Activated CD4-positive, alpha-beta T cell treated with anti-CD3 and anti-CD28 coated beads, Interleukin-10, Interleukin-2, amounts not matched to agents 100 ng/mL and 50 ng/mL, durations not matched to agents 16 hours and 8 hours (primary cell): ENCODE data around the gene MNT.

ENCODE experiments used
- DNase-seq: peaks from one replicate; pipeline ENCODE4 v3.0.0-alpha.2; 2020

Gene MNT

DNA sequence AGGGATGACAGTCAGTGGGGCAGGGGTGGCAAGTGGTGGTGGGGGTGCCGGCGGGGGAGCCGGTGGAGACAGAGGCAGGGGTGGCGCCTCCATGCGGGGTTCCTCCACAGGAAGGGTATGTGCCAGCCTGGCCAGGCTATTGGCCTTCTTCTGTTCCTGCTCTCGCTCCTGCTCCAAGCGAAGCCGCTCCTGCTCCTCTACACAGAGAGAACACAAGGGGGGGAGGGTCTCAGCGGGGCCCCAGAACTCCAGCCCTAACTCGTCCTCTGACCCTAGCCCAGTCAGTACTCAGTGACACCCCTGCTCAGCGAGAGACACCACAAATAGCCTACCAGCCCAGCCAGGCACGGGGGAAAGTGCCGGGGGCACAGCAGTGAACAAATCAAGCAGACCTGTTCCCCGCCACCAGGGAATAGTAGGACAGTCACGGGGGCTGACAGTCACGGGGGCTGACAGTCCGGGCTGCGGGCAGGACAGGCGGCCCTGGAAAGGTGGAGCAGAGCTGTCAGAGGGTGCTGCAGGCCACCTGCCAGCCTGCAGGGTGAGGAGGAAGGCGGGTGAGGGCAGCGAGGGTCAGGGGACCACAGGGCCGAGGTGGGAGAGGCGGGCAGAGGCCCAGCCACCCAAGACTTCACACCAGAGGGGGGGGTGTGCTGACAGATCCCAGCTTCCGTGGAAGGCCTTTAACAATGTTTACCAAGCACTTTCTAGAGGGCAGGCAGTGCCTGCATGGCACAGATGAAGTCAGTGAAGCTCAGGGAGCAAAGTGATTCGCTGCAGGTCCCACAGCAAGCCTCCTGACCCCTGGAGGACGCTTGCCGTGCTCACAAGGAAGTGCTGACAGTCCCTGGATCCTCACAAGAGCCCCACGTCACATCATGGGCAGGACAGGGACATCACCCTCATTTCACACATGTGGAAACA, 5.3 kb downstream of the MNT start:
- DNase-seq = no peak

DNA sequence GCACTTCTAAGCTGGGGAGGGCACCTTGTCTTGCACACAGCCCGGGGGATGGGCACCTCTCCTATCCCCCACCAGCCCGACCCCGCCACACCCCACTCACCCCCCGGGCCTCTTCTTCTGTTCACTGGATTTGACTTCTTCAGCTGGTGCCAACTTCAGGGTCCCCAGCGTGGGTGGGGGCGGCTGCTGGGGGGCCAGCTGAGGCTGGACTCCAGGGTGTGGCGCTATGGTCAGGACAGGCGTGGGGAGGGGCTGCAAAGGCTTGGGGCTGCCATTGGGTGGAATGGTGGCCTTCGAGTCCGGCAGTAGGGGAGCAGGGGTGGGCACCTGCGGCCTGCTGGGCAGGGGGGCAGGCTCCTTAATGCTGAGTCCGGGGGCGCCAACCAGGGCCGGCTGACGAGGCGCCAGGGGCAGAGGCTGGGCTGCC, 6.1 kb downstream of the MNT start:
- no peak for DNase-seq

GRCh38 chr17:2393954-2394749, 6.7 kb downstream of the MNT start:
- DNase-seq = no peak

GRCh38 chr17:2393174-2393953, 7.5 kb downstream of the MNT start:
- DNase-seq = peak; percentile 94

DNA sequence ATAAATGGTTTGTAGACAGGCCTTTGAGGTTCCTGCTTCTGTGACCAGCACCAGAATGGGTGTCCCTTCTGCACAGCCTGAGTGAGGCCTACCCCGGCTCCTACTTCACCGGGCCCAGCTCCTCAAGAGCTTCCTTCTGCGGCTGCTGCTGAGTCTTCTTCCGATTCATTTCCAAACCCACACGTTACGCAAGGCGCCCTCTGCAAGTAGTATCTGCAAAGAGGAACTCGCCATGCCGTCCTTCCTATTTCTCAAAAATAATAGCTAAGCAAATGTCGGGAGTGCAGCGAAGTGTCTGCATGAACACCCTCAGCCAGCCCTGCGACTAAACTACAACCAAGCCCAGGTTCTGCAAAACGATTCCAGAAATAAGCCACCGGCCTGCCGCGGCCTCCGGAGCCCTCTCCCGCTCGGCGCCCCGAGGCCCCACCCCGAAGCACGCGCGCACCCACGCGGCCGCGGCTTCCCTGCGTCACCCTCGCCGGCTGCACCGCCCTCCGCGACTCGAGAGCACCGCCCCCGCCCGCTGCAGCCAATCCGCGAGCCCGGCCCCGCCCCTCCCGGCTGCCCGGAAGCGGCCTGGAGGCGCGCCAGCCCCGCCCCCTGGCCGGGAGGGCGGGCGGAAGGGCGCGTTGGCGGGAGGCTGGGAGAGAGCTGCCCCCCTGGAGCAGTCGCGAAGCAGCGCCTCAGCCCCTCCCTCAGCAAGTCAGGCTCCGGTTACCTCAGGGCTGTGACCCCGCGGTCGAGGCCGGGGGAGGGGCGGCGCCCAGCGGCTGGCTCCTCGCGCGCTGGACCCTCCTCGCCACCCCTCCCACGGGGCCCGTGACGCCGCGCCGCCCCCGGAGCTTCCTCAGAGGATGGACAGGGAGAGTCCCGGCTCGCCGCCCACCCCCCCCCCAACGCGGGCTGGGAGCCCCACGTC, 8.3 kb downstream of the MNT start:
- DNase-seq = peak; percentile 98

DNA sequence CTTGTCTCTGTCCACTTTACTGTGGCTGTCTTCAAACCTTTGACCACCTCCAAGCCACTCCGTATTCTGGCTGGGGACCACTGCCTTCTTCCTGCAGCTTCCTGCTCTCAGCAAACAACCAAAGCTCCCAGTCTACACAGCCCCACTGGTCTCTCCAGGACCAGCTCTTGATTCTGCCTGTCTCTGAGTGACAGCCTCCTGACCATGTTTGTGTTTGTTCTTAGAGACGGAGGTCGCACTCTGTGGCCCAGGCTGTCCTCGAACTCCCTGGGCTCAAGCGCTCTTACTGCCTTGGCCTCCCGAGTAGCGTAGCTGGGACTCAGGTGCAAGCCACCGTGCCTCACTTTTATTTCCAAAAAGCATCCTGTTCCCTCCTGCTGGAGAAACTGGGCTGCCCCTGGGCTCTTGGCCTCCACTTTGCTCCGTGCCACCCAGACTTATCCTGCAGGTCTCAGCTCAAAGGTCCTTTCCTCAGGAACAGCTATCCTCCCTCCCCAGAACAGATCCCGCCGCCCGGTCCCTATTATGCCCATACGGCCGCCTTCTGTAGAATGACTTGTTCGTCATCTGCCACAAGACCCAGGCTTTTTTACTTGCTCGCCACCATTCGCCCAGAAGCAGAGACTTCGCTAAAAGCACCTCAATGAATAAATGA, 9.1 kb downstream of the MNT start:
- DNase-seq = no peak

- no peak for DNase-seq
These were observed 10.5 kb downstream of the MNT start for GRCh38 chr17:2390199-2390836.

DNA sequence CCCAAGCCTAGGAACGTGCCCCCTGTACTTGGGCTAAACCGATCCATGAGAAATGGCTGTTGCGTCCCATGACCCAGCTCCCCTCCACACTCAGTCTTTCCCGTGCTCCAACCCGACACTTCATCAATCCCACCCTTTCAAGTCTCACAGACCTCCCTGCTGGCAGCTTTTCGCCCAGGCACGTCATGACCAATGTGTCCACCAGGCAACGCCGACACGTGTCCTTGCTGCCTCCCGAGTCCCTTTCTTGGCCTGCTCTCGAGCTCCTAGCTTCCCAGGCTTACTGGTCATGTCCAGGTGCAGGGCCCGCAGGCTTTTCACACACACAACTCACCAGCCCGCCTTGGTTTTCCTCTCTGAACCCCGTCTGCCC, 12.2 kb downstream of the MNT start:
- no peak for DNase-seq

GRCh38 chr17:2388020-2388682, 12.7 kb downstream of the MNT start:
- DNase-seq = no peak

- no peak for DNase-seq
These were observed 13.5 kb downstream of the MNT start for GRCh38 chr17:2387086-2388019.

DNA sequence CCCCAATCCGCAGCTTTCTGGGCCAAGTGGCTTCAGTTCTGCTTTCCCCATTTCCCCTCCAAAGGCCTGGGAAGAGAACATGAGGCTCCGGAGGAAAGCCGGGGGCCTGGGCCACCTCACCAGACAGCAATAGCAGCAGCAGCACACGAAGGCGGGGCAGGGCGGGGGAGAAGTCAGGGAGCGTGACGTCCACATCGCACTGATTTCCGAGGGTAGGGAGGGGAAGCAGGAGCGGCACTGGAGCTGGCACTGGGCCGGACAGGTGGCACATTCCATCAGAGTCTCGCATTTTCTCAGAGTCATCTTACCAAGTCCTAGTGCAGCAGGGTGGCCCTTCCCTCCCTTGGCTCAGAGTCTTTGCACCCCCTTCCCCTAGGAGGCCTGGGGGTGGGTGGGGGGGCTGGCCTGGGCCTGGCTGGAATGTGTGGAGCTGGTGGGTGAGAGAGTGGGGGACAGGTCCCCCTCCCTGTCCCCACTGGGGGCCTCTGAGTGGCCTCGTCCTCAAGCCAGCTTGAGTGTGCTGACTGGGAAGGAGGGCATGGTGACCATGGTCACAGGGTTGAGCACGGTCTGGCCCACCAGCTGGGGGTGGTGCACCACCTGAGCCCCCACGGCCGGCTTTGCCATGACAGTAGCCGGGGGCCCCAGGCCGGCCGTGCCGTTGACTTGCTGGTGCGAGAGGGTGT, 14.3 kb downstream of the MNT start:
- DNase-seq = no peak

DNA sequence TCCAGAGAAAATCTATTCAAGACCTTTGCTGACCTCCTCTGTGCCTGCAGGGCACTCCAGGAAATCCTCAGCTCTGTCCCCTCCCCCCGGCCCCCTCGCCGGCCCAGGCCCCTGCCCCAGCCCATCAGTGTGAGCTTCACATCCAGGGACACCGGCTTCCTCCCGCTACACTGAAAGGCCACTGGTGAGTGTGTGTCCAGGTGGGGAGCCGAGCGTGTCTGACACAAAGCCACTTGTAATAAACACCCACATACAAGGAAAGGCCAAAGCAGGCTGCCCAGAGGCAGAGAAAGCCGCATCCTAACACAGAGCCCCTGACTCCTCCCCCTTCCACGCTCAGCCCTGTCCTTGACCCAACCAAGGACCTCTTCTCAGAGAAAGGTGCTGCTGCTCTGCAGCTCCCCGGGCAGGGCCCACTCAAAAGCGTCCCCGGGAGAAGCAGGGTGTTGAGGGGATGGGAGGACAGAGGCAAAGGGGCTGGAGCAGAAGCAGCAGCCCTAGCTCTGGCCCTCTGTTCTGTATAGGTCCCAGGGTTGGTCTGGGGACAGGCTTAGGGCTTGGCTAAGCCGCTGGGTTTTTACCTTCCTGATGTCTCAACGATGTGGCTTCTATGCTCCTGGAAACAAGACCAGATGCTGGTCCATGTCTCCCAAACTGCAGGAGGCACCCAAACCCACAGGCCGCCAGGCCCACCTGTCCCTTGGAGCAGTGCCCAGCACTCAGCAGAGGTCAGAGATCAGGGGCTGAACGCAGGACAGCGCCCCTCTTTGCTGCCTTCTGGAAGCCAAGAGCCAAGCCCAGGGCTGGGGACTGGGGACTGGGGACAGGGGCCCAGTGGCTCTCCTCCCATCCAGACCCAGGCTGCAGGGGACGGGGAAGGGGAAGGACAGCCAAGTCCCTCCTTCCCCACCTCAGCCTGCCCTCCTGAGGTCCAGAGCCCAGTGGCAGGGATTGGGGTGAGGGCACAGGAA, 15.3 kb downstream of the MNT start:
- DNase-seq = no peak

DNA sequence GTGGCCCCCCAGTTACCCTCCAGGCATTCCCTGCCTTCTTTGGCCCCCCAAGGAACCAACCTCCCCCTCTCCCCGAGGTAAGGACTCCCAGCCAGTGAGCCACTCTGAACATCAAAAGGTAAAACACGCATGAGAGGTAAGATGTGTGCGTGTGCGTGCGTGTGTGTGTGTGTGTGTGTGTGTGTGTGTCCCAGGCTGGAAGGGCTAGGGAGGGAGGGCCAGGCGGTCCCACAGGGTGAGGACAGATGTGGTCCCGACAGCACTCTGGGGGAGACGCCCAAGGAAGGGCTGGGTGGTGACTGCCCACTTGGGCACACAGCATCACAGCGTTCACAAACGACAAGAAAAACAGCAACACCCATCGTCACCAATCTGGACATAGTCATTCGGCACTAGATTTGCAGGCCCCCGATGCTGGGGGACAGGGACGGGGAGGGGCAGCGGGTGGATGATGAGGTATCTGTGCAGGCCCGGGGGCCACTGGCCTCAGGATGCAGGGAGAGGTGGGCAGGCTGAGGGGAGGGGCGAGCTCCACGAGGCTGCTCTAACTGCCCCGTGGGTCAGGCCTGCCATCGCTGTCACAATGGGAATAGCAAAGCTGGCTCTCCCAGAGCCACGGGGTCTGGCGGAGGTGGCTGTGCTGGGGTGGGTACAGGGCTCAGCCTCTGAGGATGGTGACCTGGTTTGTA, 16.3 kb downstream of the MNT start:
- no peak for DNase-seq

DNA sequence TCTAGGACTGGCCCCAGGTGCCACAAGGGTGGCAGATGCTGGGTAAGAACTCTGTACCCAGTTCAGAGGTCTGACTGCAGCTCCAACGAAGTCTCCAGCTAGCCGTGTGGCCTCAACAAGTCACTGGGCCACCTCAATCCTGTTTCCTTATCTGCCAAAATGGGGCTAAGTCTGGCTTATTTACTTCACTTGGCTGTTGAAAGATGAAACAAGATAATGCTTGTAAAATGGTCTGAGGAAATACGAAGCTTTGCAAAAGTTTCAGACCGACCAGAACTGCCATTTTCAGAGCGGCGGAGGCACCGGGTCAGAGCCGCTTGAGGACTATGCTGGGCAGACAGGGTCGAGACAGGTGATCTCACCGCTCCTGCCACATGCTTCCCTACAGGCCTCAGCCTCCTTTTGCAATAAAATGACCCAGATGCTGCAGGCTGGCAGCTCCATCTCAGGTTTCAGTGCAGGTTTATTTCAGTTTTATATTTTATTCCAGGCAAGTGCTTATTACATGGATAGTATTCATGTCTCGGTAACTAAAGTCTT, 17.2 kb downstream of the MNT start:
- no peak for DNase-seq

DNA sequence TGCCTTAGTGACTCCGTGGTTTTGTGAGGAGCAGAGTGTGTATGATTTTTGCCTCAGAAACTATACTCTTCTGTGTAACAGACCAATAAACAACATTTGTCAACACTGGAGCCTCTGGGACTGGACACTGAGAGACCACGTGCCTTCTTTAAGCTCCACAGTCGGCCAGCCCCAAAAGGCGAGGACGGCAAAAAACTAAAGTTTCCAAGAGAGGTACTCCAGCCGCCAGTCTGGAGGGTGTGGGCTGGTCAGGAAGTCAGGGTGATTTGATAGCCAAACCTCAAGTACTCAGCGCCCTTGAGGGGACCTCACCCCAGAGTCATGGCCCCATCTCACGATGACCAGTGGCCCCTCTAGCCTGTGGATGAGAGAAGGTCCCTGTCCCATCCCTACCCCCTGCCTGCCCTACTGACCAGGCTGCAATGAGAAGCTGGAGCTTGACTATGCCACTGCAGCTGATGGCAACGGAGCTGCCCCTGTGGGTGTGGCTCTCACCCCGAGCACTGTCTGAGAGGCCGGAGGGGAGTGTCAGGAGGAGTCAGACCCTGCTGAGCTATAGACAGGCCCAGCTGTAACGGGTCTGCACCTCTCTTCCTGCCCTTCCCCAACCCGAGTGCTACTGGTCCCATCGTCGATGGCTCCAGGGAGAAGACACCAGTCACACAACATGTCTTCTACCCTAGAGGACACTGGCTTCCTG, 19.8 kb downstream of the MNT start:
- no peak for DNase-seq
